Tibial nerve (tissue), 4 donors: ENCODE measurements around the gene TMEM98.

ENCODE experiments used
- CTCF ChIP-seq, 5 experiments: fragments of 200-600 bp in 3 of 5; fragments of 450-650 bp in 2 of 5; sonication (generic) in 3 of 5; IDR thresholded peaks; one replicate each; pipeline ENCODE4 v1.5.1; 2016 to 2019; ENCODE audit warnings: antibody characterized with exemption in 5 of 5, mild to moderate bottlenecking in 3 of 5, moderate library complexity in 2 of 5
- EP300 ChIP-seq, 2 donors: sonication (generic); formaldehyde crosslinking; IDR thresholded peaks; one replicate each; pipeline ENCODE4 v1.6.1; 2017; ENCODE audit warnings: antibody characterized with exemption in 2 of 2, mild to moderate bottlenecking in 1 of 2
- POLR2A ChIP-seq, 2 donors: fragments of 450-650 bp; IDR thresholded peaks; one replicate each; pipeline ENCODE4 v1.6.1; 2017; ENCODE audit warnings: antibody characterized with exemption in 2 of 2, mild to moderate bottlenecking in 2 of 2, moderate library complexity in 2 of 2

DNA sequence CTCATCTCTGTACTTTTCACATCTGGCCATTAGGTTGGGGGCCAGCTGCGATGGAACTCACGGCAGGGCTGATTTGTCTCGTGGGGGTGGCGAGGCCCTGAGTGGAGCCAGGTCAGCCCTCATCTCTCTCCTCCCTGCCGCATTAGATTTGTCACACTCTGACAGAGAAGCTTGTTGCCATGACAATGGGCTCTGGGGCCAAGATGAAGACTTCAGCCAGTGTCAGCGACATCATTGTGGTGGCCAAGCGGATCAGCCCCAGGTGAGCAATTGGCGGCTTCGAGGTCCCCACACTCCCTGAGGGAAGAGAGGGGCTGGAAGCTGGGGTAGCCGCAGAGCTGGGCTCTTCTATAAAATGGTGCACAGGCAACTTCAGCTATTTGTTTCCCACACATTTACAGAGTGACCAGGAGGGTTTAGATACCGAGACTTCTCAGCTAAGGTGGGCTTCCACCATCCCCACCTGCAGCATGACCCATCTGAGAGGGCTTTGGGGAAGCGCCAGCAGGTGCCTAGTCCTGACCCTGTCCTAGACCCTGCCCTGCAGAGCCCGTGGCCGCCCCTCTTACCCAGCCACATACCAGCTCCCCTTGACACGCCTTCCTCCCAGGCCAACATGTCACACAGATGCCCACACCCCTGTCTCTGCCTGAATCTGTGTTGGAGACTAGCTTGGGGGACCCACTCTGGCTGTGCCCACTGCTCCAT is 8.4 kb downstream of the TMEM98 start:
- TF ChIP-seq CTCF (IDR thresholded peaks at IDR 0.05): no peak
- no peak for TF ChIP-seq POLR2A (IDR thresholded peaks at IDR 0.05)
- no peak for TF ChIP-seq EP300 (IDR thresholded peaks at IDR 0.05)
